NCI-H1105 (cell line): Measurements from ENCODE around the gene EMB.
"Not testable (repeated sequence)": the region's sequence is repeated elsewhere in the genome, so short reads cannot be mapped to it uniquely, and the experiment has no call there.

ENCODE experiments used
- DNase-seq: peaks from one replicate; lab custom pipeline; 2025; lab: John Stamatoyannopoulos, UW

The EMB gene

GRCh38 chr5:50440651-50441492 is at the start of gene EMB:
Gene EMB, minus strand, starts transcription at chr5:50441288. Its CDS starts 137 bp downstream, at chr5:50441151.
- peak; percentile 35 for DNase-seq

GRCh38 chr5:50489491-50489890 is 48.4 kb upstream of the EMB start:
- not testable (repeated sequence) for DNase-seq

- DNase-seq = not testable (repeated sequence)
These were observed 37.7 kb upstream of the EMB start for GRCh38 chr5:50478790-50479189.

GRCh38 chr5:50476549-50476948 is 35.5 kb upstream of the EMB start:
- no peak for DNase-seq

- not testable (repeated sequence) for DNase-seq
These were observed 23.9 kb upstream of the EMB start for GRCh38 chr5:50465015-50465414.

GRCh38 chr5:50463726-50464125 is 22.6 kb upstream of the EMB start:
- no peak for DNase-seq

GRCh38 chr5:50463047-50463446 is 22.0 kb upstream of the EMB start:
- no peak for DNase-seq

GRCh38 chr5:50462579-50462978 is 21.5 kb upstream of the EMB start:
- not testable (repeated sequence) for DNase-seq

GRCh38 chr5:50458372-50458771 is 17.3 kb upstream of the EMB start:
- DNase-seq = not testable (repeated sequence)

GRCh38 chr5:50449241-50449640 is 8.2 kb upstream of the EMB start:
- DNase-seq = not testable (repeated sequence)

- DNase-seq = no peak
These were observed 6.9 kb upstream of the EMB start for GRCh38 chr5:50447941-50448340.

GRCh38 chr5:50447228-50447627 is 6.1 kb upstream of the EMB start:
- DNase-seq = no peak

- no peak for DNase-seq
These were observed 4.3 kb upstream of the EMB start for GRCh38 chr5:50445296-50445949.

- DNase-seq = not testable (repeated sequence)
These were observed 1.8 kb upstream of the EMB start for GRCh38 chr5:50442559-50443539.

- DNase-seq = no peak
These were observed 436 bp upstream of the EMB start for GRCh38 chr5:50441493-50441955.

- DNase-seq = no peak
These were observed 1.9 kb downstream of the EMB start for GRCh38 chr5:50439221-50439620.

GRCh38 chr5:50438060-50438459 is 3.0 kb downstream of the EMB start:
- peak; percentile 36 for DNase-seq

GRCh38 chr5:50435168-50435567 is 5.9 kb downstream of the EMB start:
- no peak for DNase-seq

GRCh38 chr5:50431133-50431904 is 9.8 kb downstream of the EMB start:
- not testable (repeated sequence) for DNase-seq

- not testable (repeated sequence) for DNase-seq
These were observed 17.8 kb downstream of the EMB start for GRCh38 chr5:50423100-50423799.
